Measurements from ENCODE around the gene HOXC11.

Gene HOXC11

DNA sequence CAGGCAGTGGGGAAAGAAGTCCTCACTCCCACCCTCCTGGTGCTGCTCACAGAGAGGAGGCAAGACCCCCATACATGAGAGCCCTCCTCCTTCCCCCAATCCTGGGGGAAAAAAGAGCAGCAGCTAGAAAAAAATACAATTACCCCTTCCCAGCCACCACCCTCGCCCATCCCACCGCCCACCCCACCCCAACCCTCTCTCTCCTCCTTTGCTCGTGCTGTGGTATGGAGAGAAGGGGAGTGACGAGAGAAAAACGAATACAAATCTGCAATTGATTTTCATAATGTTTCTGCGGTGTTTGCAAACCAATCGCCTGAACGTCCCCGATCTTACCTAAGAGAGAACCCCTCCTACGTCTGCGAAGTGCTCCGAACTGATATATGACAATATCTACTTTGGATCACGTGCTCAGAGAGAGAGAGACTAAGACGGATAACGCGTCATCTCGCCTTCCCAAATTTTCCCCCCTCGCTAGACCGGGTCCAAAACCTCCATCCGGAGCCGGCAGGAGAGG lies at the start of gene HOXC11:
HOXC11 (plus strand) TSS at position 405 of the 514 bp plus-strand sequence. CDS start 116 bp downstream, outside the sequence.
- peak within 1 kb of the TSS in 1 of 2 experiments; percentile 38 for H3K4me3 ChIP-seq (ENCODE audit: low read depth in 1 of 2, low read length in 1 of 2)
- H3K4me1 ChIP-seq (ENCODE audit: control insufficient read depth in 1 of 2, insufficient read depth in 1 of 2, low read depth in 1 of 2, low read length in 1 of 2): peaks cover 0 to 23% of the 10 kb centered on the region in 2 experiments
- H3K27ac ChIP-seq: no peak within 1 kb of the TSS
- TF ChIP-seq, protein P1, sequence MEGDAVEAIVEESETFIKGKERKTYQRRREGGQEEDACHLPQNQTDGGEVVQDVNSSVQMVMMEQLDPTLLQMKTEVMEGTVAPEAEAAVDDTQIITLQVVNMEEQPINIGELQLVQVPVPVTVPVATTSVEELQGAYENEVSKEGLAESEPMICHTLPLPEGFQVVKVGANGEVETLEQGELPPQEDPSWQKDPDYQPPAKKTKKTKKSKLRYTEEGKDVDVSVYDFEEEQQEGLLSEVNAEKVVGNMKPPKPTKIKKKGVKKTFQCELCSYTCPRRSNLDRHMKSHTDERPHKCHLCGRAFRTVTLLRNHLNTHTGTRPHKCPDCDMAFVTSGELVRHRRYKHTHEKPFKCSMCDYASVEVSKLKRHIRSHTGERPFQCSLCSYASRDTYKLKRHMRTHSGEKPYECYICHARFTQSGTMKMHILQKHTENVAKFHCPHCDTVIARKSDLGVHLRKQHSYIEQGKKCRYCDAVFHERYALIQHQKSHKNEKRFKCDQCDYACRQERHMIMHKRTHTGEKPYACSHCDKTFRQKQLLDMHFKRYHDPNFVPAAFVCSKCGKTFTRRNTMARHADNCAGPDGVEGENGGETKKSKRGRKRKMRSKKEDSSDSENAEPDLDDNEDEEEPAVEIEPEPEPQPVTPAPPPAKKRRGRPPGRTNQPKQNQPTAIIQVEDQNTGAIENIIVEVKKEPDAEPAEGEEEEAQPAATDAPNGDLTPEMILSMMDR (IDR thresholded peaks at IDR 0.05): no peak
- H3K36me3 ChIP-seq: no peaks in the 10 kb centered on the region
- peaks cover 100% of the 10 kb centered on the region for H3K27me3 ChIP-seq
- no peaks in the 10 kb centered on the region for H3K9me3 ChIP-seq

DNA sequence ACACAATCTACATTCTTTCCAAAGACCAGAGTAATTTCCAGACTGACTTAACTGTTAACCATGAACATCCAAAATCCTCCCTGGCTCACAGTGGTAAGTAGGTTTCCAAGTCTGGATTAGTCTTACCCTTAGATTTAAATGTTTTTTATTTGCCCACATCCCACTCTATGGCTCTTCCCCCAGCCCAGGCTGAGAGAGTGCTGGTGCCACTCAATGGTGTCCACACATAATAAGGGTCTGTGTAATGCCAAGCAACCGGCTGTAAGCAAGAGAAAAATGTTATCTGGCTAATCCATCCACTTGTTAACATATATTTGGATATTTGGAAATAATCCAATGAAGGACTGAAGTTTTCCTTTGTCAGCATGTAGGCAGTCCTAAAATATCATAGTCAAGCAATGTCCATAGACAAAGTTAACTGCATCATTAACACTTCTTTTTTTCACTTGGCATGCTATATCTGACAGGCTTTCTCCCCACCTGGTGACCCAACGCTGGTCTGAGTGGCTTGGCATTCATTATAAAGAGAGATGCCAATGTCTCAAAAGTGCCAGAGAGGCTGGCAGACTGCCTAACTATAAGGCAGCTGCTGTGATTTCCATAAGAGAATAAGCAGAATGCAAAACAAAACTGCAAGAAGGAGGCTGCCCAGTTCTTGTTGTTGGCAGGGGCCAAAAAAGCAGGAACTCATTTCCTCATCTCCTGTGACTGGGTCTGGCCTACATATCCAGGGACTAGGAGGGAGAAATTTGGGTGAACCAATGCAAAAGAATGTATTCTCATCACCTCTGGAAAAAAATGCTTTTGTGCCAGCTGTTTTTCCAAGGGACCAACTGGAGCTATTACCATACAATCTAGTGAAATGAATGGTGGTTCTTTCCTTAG lies 48.2 kb upstream of the HOXC11 start:
- Histone ChIP-seq H3K4me1 (ENCODE audit: control insufficient read depth in 1 of 2, insufficient read depth in 1 of 2, low read depth in 1 of 2, low read length in 1 of 2) (no peaks in the 10 kb centered on the region), H3K9me3 (no peaks in the 10 kb centered on the region), H3K27me3 (peaks cover 100% of the 10 kb centered on the region), H3K27ac (no peak overlapping the region), H3K4me3 (ENCODE audit: low read depth in 1 of 2, low read length in 1 of 2) (no peak overlapping the region), H3K36me3 (no peaks in the 10 kb centered on the region)
- TF ChIP-seq, protein P1 (IDR thresholded peaks at IDR 0.05): no peak

GRCh38 chr12:53927220-53928029 lies 45.5 kb upstream of the HOXC11 start:
- H3K9me3 ChIP-seq: no peaks in the 10 kb centered on the region
- no peaks in the 10 kb centered on the region for H3K4me1 ChIP-seq (ENCODE audit: control insufficient read depth in 1 of 2, insufficient read depth in 1 of 2, low read depth in 1 of 2, low read length in 1 of 2)
- no peak overlapping the region for H3K4me3 ChIP-seq (ENCODE audit: low read depth in 1 of 2, low read length in 1 of 2)
- peaks cover 100% of the 10 kb centered on the region for H3K27me3 ChIP-seq
- TF ChIP-seq, protein P1 (IDR thresholded peaks at IDR 0.05): no peak
- H3K36me3 ChIP-seq: no peaks in the 10 kb centered on the region
- no peak overlapping the region for H3K27ac ChIP-seq

DNA sequence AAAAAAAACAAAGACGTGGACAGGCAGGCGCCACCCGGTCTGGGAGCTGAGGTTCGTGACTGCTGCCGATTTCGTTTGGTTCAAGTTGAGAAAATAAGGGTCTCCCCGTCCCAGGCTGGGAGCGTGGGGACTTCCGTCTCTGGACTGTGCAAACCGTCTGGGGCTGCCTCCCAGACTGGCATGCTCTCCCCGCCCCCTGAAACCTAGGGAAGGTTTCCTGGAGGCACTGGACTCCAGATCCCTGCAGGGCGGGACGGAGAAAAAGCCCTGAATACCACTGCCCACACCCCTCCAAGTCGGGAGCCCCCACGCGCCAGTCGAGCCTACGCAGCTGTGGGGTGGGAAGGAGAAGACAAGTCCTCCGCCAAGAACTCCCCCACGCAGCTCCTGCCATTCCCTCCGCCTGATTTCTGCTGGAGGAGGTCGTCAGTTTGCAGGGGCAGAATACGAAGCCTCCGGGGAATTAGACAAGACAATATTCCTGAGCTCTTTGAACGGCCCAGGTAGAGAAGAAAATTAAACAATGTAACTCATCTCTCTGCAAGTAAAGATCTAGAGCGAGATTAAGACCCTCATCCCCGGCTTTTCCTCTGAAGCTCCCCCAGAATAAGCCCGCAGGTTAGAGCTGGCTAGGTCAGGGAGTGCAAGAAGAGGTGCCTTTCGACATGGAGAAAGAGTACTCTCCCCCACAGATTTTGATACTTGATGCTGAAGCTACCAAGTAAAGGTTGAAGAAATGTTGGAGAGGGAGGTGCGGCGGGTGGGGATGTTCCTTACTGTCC lies 44.7 kb upstream of the HOXC11 start:
- Histone ChIP-seq H3K27ac (no peak overlapping the region), H3K36me3 (no peaks in the 10 kb centered on the region), H3K4me1 (ENCODE audit: control insufficient read depth in 1 of 2, insufficient read depth in 1 of 2, low read depth in 1 of 2, low read length in 1 of 2) (no peaks in the 10 kb centered on the region), H3K9me3 (no peaks in the 10 kb centered on the region), H3K27me3 (peaks cover 100% of the 10 kb centered on the region), H3K4me3 (ENCODE audit: low read depth in 1 of 2, low read length in 1 of 2) (no peak overlapping the region)
- TF ChIP-seq, protein P1 (IDR thresholded peaks at IDR 0.05): no peak

GRCh38 chr12:53929527-53929926 lies 43.4 kb upstream of the HOXC11 start:
- Histone ChIP-seq H3K27me3 (peaks cover 100% of the 10 kb centered on the region), H3K4me1 (ENCODE audit: control insufficient read depth in 1 of 2, insufficient read depth in 1 of 2, low read depth in 1 of 2, low read length in 1 of 2) (no peaks in the 10 kb centered on the region), H3K4me3 (ENCODE audit: low read depth in 1 of 2, low read length in 1 of 2) (no peak overlapping the region), H3K36me3 (no peaks in the 10 kb centered on the region), H3K9me3 (no peaks in the 10 kb centered on the region), H3K27ac (no peak overlapping the region)
- TF ChIP-seq, protein P1 (IDR thresholded peaks at IDR 0.05): no peak
